ENCODE data around the gene CAVIN1.
"Not testable (repeated sequence)": the region's sequence is repeated elsewhere in the genome, so short reads cannot be mapped to it uniquely, and the experiment has no call there.

CAVIN1 gene

GRCh38 chr17:42403150-42403549 lies 19.9 kb downstream of the CAVIN1 start:
- H3K36me3 ChIP-seq (replicated peaks; ENCODE audit: insufficient read depth, low read length), result no peaks in the 10 kb centered on the region
- no peaks in the 10 kb centered on the region for H3F3A ChIP-seq (ENCODE audit: insufficient read depth, low read length)
- no peaks in the 10 kb centered on the region for H4K20me1 ChIP-seq (ENCODE audit: insufficient read depth, low read length)
- no peak overlapping the region for H3K4me2 ChIP-seq (ENCODE audit: low read depth, low read length)
- no peak for DNase-seq
- no peak overlapping the region for H2AFZ ChIP-seq (ENCODE audit: low read length)
- H3K27me3 ChIP-seq (replicated peaks; ENCODE audit: insufficient read depth, low read length), result no peaks in the 10 kb centered on the region; the same call in 1 of the 2 replicates
- H3K9ac ChIP-seq (ENCODE audit: low read length), result no peak overlapping the region
- no peaks in the 10 kb centered on the region for H3K4me1 ChIP-seq (ENCODE audit: low read length)
- H3K27ac ChIP-seq (ENCODE audit: low read length), result no peak overlapping the region
- no peak overlapping the region for H3K4me3 ChIP-seq (ENCODE audit: low read length)
- TF ChIP-seq EZH2 (optimal IDR thresholded peaks at IDR 0.05; ENCODE audit: low read depth, low read length) (no peak), EZH2phosphoT487 (IDR thresholded peaks at IDR 0.05; ENCODE audit: low read length) (no peak), CTCF (IDR thresholded peaks at IDR 0.05; ENCODE audit: low read length) (no peak)
- no peaks in the 10 kb centered on the region for H3K9me2 ChIP-seq (replicated peaks; ENCODE audit: insufficient read depth, low read length)
- no peaks in the 10 kb centered on the region for H3K79me2 ChIP-seq (ENCODE audit: low read length)
- H3K9me3 ChIP-seq (replicated peaks; ENCODE audit: insufficient read depth, low read length), result no peaks in the 10 kb centered on the region

GRCh38 chr17:42402117-42402516 lies 20.9 kb downstream of the CAVIN1 start:
- no peaks in the 10 kb centered on the region for H3K79me2 ChIP-seq (ENCODE audit: low read length)
- no peak for DNase-seq
- H3K36me3 ChIP-seq (replicated peaks; ENCODE audit: insufficient read depth, low read length), result no peaks in the 10 kb centered on the region
- H3K9ac ChIP-seq (ENCODE audit: low read length), result no peak overlapping the region
- H3K9me2 ChIP-seq (replicated peaks; ENCODE audit: insufficient read depth, low read length), result no peaks in the 10 kb centered on the region
- H3F3A ChIP-seq (ENCODE audit: insufficient read depth, low read length), result no peaks in the 10 kb centered on the region
- H4K20me1 ChIP-seq (ENCODE audit: insufficient read depth, low read length), result no peaks in the 10 kb centered on the region
- no peak overlapping the region for H3K27ac ChIP-seq (ENCODE audit: low read length)
- H2AFZ ChIP-seq (ENCODE audit: low read length), result no peak overlapping the region
- no peaks in the 10 kb centered on the region for H3K4me1 ChIP-seq (ENCODE audit: low read length)
- no peak overlapping the region for H3K4me2 ChIP-seq (ENCODE audit: low read depth, low read length)
- no peak for TF ChIP-seq EZH2phosphoT487 (IDR thresholded peaks at IDR 0.05; ENCODE audit: low read length)
- no peak for TF ChIP-seq EZH2 (optimal IDR thresholded peaks at IDR 0.05; ENCODE audit: low read depth, low read length)
- TF ChIP-seq CTCF (IDR thresholded peaks at IDR 0.05; ENCODE audit: low read length), result no peak
- H3K9me3 ChIP-seq (replicated peaks; ENCODE audit: insufficient read depth, low read length), result no peaks in the 10 kb centered on the region
- no peaks in the 10 kb centered on the region; the same call in 1 of the 2 replicates for H3K27me3 ChIP-seq (replicated peaks; ENCODE audit: insufficient read depth, low read length)
- no peak overlapping the region for H3K4me3 ChIP-seq (ENCODE audit: low read length)

GRCh38 chr17:42400844-42401375 lies 22.1 kb downstream of the CAVIN1 start:
- not testable (repeated sequence) for H3K27me3 ChIP-seq (replicated peaks; ENCODE audit: insufficient read depth, low read length); H3K36me3 ChIP-seq (replicated peaks; ENCODE audit: insufficient read depth, low read length); H3K9ac ChIP-seq (ENCODE audit: low read length); H3K27ac ChIP-seq (ENCODE audit: low read length); H3K9me2 ChIP-seq (replicated peaks; ENCODE audit: insufficient read depth, low read length); DNase-seq; H3K4me2 ChIP-seq (ENCODE audit: low read depth, low read length); H3K9me3 ChIP-seq (replicated peaks; ENCODE audit: insufficient read depth, low read length); H3F3A ChIP-seq (ENCODE audit: insufficient read depth, low read length); H2AFZ ChIP-seq (ENCODE audit: low read length); H3K4me1 ChIP-seq (ENCODE audit: low read length); H3K79me2 ChIP-seq (ENCODE audit: low read length); H4K20me1 ChIP-seq (ENCODE audit: insufficient read depth, low read length); H3K4me3 ChIP-seq (ENCODE audit: low read length)

- Histone ChIP-seq H3K4me1 (ENCODE audit: low read length) (no peaks in the 10 kb centered on the region), H4K20me1 (ENCODE audit: insufficient read depth, low read length) (no peaks in the 10 kb centered on the region), H3K79me2 (ENCODE audit: low read length) (no peaks in the 10 kb centered on the region), H3K9ac (ENCODE audit: low read length) (no peak overlapping the region), H3K4me2 (ENCODE audit: low read depth, low read length) (no peak overlapping the region), H3K27ac (ENCODE audit: low read length) (no peak overlapping the region), H2AFZ (ENCODE audit: low read length) (no peak overlapping the region), H3K9me2 (replicated peaks; ENCODE audit: insufficient read depth, low read length) (no peaks in the 10 kb centered on the region), H3K4me3 (ENCODE audit: low read length) (no peak overlapping the region), H3K9me3 (replicated peaks; ENCODE audit: insufficient read depth, low read length) (no peaks in the 10 kb centered on the region), H3K36me3 (replicated peaks; ENCODE audit: insufficient read depth, low read length) (no peaks in the 10 kb centered on the region), H3F3A (ENCODE audit: insufficient read depth, low read length) (no peaks in the 10 kb centered on the region), H3K27me3 (replicated peaks; ENCODE audit: insufficient read depth, low read length) (no peaks in the 10 kb centered on the region; the same call in 1 of the 2 replicates)
- TF ChIP-seq CTCF (IDR thresholded peaks at IDR 0.05; ENCODE audit: low read length) (no peak), EZH2phosphoT487 (IDR thresholded peaks at IDR 0.05; ENCODE audit: low read length) (no peak), EZH2 (optimal IDR thresholded peaks at IDR 0.05; ENCODE audit: low read depth, low read length) (no peak)
- no peak for DNase-seq
Measured at GRCh38 chr17:42399948-42400843, 22.9 kb downstream of the CAVIN1 start.
